K562 (cell line): ENCODE data around the gene KLHL29. TPM values are rescaled to one million over a fixed set of nuclear protein-coding genes. Genes with fewer than 3 reads are reported as not detected.

Experiments
- ATAC-seq: fragments of 200-7000 bp; cut with Tn5 transposase; 3 replicates; pipeline ENCODE4 v1.9.1; 2020; ENCODE audit warnings: moderate library complexity
- BruUV-seq: library from RNA; stranded (reverse); fragments of 400-500 nt; replicated peaks from 2 replicates; lab custom pipeline; 2021; lab: Mats Ljungman, UMichigan
- CTCF ChIA-PET: fragments of 300-600 bp; formaldehyde crosslinking; extraction: SDS; loops from one replicate; lab custom pipeline; 2021; ENCODE audit warnings: low intra/inter-chr PET ratio; lab: Yijun Ruan, JAX
- POLR2A ChIA-PET: fragments of 300-600, 350-650 bp; sonication (Branson Sonifier 250); formaldehyde crosslinking; extraction: SDS; loops from one replicate; lab custom pipeline; 2021; ENCODE audit warnings: antibody characterized with exemption, inconsistent platforms; lab: Yijun Ruan, JAX
- DNase-seq, 4 experiments: peaks; one replicate each; pipeline versions ENCODE4 v3.0.0 to v3.0.0-alpha.2; 2011 to 2018; ENCODE audit warnings: low spot score in 3 of 4, mixed read lengths in 3 of 4; ENCODE audit errors: extremely low read depth in 1 of 4
- FAIRE-seq: peaks from 2 replicates; lab custom pipeline; 2011; peaks lifted over from hg19 to GRCh38; lab: Jason Lieb, UNC
- H2AFZ ChIP-seq: 2 replicates; pipeline ENCODE4 v1.6.0; 2011; ENCODE audit warnings: low read depth, low read length, control low read depth, inconsistent platforms
- H3K27ac ChIP-seq: fragments of 200-600 bp; 3 replicates; pipeline ENCODE4 v1.8.0; 2011; ENCODE audit warnings: low read depth, mild to moderate bottlenecking, control low read depth, inconsistent platforms, low read length, moderate library complexity, mixed read lengths; ENCODE audit errors: extremely low read depth
- H3K27me3 ChIP-seq, 2 experiments: fragments of 300-600 bp in 1 of 2; 2 replicates in 1 of 2; 3 replicates in 1 of 2; pipeline versions ENCODE4 v1.6.0 to v1.8.0; 2011; ENCODE audit warnings: inconsistent platforms in 2 of 2, low read length in 2 of 2, mild to moderate bottlenecking in 1 of 2, mixed read lengths in 1 of 2, moderate library complexity in 1 of 2; ENCODE audit not compliant: control insufficient read depth in 2 of 2, insufficient read depth in 2 of 2
- H3K36me3 ChIP-seq: fragments of 300-600 bp; 3 replicates; pipeline ENCODE4 v1.8.0; 2011; ENCODE audit warnings: mild to moderate bottlenecking, low read length, inconsistent platforms; ENCODE audit not compliant: control insufficient read depth, insufficient read depth
- H3K4me1 ChIP-seq, 2 experiments: fragments of 200-600 bp in 1 of 2; replicated peaks in 1 of 2; 2 replicates in 1 of 2; 3 replicates in 1 of 2; pipeline versions ENCODE4 v1.5.1 to v1.8.0; 2011; ENCODE audit warnings: inconsistent platforms in 2 of 2, low read length in 2 of 2, mild to moderate bottlenecking in 1 of 2, mixed read lengths in 1 of 2, moderate library complexity in 1 of 2; ENCODE audit not compliant: control insufficient read depth in 2 of 2, insufficient read depth in 2 of 2
- H3K4me2 ChIP-seq: 2 replicates; pipeline ENCODE4 v1.6.1; 2011; ENCODE audit warnings: low read length, control low read depth, inconsistent platforms, mixed read lengths; ENCODE audit not compliant: insufficient read depth
- H3K4me3 ChIP-seq: fragments of 200-600 bp; sonication (generic), shearing (Covaris generic); 2 replicates; pipeline ENCODE4 v1.5.1; 2016; ENCODE audit warnings: control low read depth, inconsistent platforms
- H3K79me2 ChIP-seq: fragments of 200-600 bp; 3 replicates; pipeline ENCODE4 v1.8.0; 2011; ENCODE audit warnings: low read length, inconsistent platforms; ENCODE audit not compliant: control insufficient read depth, insufficient read depth
- H3K9ac ChIP-seq, 2 experiments: 2 replicates each; pipeline versions ENCODE4 v1.6.0 to v1.6.1; 2011; ENCODE audit warnings: low read depth in 2 of 2, low read length in 2 of 2, control low read depth in 1 of 2, inconsistent platforms in 1 of 2, mild to moderate bottlenecking in 1 of 2, mixed read lengths in 1 of 2; ENCODE audit not compliant: insufficient read depth in 1 of 2
- H3K9me1 ChIP-seq: one replicate; pipeline ENCODE4 v1.6.0; 2011; ENCODE audit warnings: inconsistent platforms, mild to moderate bottlenecking, low read length, moderate library complexity; ENCODE audit not compliant: control insufficient read depth, insufficient read depth
- H3K9me3 ChIP-seq: replicated peaks from 2 replicates; pipeline ENCODE4 v1.5.1; 2011; ENCODE audit warnings: low read depth, low read length, inconsistent platforms; ENCODE audit not compliant: control insufficient read depth, insufficient read depth
- H4K20me1 ChIP-seq: replicated peaks from 2 replicates; pipeline ENCODE4 v1.6.1; 2011; ENCODE audit warnings: low read length, inconsistent platforms, mixed read lengths; ENCODE audit not compliant: control insufficient read depth, insufficient read depth
- CBX3 ChIP-seq, 2 experiments: IDR thresholded peaks; 1 replicate in 1 of 2; 2 replicates in 1 of 2; pipeline ENCODE4 v1.6.1; 2012; ENCODE audit warnings: inconsistent platforms in 2 of 2, low read length in 2 of 2, borderline replicate concordance in 1 of 2, control low read depth in 1 of 2
- FOXJ3 ChIP-seq: sonication (generic); formaldehyde crosslinking; IDR thresholded peaks from 2 replicates; pipeline ENCODE4 v1.4.0; 2020; ENCODE audit warnings: mild to moderate bottlenecking, missing genetic modification reagents
- FOXK1 ChIP-seq: sonication (generic); formaldehyde crosslinking; IDR thresholded peaks from 2 replicates; pipeline ENCODE4 v1.8.0; 2022; ENCODE audit warnings: missing genetic modification reagents, mild to moderate bottlenecking, borderline replicate concordance
- NR1H2 ChIP-seq: sonication (generic); formaldehyde crosslinking; IDR thresholded peaks from 2 replicates; pipeline ENCODE4 v1.4.0; 2020; ENCODE audit warnings: mild to moderate bottlenecking, missing genetic modification reagents
- TAF7 ChIP-seq: fragments of 450-650 bp; IDR thresholded peaks from 2 replicates; pipeline ENCODE4 v1.6.1; 2016; ENCODE audit warnings: missing genetic modification characterization, missing compliant biosample characterization
- ZEB2 ChIP-seq: fragments of 450-650 bp; IDR thresholded peaks from 2 replicates; pipeline ENCODE4 v1.6.1; 2016
- WGBS: fragments of 100-300 bp; shearing (Covaris generic); methylation state at CpG from one replicate; pipeline ENCODE4 v1.1.6; 2016; ENCODE audit warnings: low coverage, mixed read lengths; ENCODE audit not compliant: insufficient coverage; ENCODE audit errors: missing lambda C conversion rate; 5-methylcytosine and 5-hydroxymethylcytosine counted together
- in situ Hi-C: fragments of 300-500 bp; cut with MboI; formaldehyde crosslinking; loops from 4 replicates; pipeline ENCODE4 v1.15.0; 2018; ENCODE audit warnings: inconsistent platforms, mixed read lengths
- intact Hi-C: fragments of 100-400 bp; cut with micrococcal nuclease; formaldehyde crosslinking; loops from 2 replicates; pipeline ENCODE4 v1.14.2; 2022
- polyA plus RNA-seq, 8 experiments: library from polyadenylated mRNA; depleted of rRNA in 4 of 8; stranded (reverse) in 5 of 8; unstranded in 3 of 8; fragments of >200 nt; fragmentation: Nextera tagmentation in 2 of 8; fragmentation: Illumina TruSeq in 1 of 8; extraction: Ambion mirVana in 2 of 8; extraction: Trizol in 1 of 8; gene quantifications; 2 replicates each; pipeline versions ENCODE4 v1.2.1 to v1.2.3, GENCODE V29; 2011 to 2014; ENCODE audit warnings: inconsistent platforms in 1 of 8, missing spikeins in 1 of 8
- total RNA-seq, 7 experiments: library from RNA; depleted of rRNA in 6 of 7; stranded (reverse); fragments of >200 nt in 6 of 7; fragmentation: Illumina TruSeq in 2 of 7; extraction: Trizol in 2 of 7; gene quantifications; 2 replicates each; pipeline versions ENCODE4 v1.2.1 to v1.2.3, GENCODE V29; 2011 to 2021; ENCODE audit warnings: low replicate concordance in 1 of 7
- TF ChIP-seq, protein P1 (sequence below): fragments of 250-450 bp; sonication (Bioruptor Pico); IDR thresholded peaks from 2 replicates; pipeline ENCODE4 v1.4.0; 2020

Gene KLHL29
- total and polyA plus RNA-seq, 9 of the 15 experiments (the other 6 are each of a cell fraction or from before 2014, with no cell fraction given) = 0.03 to 0.31 (median 0.08) TPM; not detected in 1

DNA sequence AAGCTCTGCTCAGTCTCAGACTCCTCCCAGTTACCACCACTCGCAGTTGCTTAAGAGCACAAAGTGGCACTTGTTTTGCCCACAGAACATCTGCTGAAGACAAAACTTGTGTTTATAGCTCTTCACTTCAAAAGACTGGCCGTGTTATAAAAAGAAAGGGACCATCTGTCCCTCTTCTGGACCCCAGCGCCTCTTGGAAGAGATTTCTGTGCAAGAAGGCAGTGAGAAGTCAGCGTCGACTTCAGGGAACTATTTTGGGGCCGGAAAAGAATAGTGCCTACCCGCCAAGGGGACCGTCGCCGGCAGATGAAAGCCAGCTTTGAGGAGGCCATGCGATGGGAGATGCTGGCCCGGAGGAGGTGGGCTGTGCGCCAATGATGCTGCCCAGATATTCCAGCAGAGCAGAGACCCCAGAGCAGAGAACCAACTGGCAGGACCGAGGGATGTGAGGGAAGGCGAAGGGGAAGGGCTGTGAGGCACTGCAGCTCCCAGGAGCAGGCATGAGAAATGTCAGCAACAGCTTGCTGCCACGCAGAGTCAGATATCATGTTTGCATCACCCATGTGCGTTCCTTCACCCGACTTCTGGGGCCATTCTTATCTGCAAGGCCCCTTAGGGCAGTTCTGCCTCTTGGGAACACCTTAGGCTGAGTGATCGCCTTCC lies 271.1 kb downstream of the KLHL29 start (continued):
- TF ChIP-seq ZEB2 = no peak

DNA sequence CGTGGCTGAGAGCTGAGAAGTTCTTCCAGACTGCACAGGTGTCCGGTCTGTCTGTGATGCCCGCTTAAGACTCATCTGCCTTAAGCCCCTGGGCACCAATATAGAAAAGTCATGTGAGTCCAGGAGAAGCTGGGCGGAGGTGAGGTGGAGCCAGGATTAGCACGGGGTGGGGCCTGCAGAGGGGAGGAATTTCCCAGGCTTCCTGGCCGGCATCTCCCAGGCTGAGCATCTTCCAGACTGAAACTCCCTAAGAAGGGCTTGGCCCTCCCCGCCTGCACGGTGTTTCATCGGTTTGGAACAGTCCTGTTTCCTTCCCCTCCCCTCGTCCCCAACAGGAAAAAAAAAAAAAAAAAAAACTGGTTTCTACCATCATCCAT lies 271.6 kb downstream of the KLHL29 start:
- H3K4me2 ChIP-seq = no peak overlapping the region
- H3K79me2 ChIP-seq = no peaks in the 10 kb centered on the region
- TF ChIP-seq, protein P1, sequence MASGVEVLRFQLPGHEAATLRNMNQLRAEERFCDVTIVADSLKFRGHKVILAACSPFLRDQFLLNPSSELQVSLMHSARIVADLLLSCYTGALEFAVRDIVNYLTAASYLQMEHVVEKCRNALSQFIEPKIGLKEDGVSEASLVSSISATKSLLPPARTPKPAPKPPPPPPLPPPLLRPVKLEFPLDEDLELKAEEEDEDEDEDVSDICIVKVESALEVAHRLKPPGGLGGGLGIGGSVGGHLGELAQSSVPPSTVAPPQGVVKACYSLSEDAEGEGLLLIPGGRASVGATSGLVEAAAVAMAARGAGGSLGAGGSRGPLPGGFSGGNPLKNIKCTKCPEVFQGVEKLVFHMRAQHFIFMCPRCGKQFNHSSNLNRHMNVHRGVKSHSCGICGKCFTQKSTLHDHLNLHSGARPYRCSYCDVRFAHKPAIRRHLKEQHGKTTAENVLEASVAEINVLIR (CRISPR knock-in tag) = no peak
- TF ChIP-seq FOXJ3 (CRISPR knock-in tag) = no peak
- no peak for TF ChIP-seq FOXK1 (CRISPR knock-in tag)
- no peak for TF ChIP-seq TAF7
- TF ChIP-seq CBX3 (IDR thresholded peaks at IDR 0.05; ENCODE audit: borderline replicate concordance in 1 of 2, low read length in 2 of 2) = no peak
- no peak for TF ChIP-seq NR1H2 (CRISPR knock-in tag)
- H3K27ac ChIP-seq = no peak overlapping the region
- no peaks in the 10 kb centered on the region for H3K36me3 ChIP-seq
- H4K20me1 ChIP-seq = peaks cover 3% of the 10 kb centered on the region; the same call in 1 of the 2 replicates
- H3K4me1 ChIP-seq = peaks cover 0 to 6% of the 10 kb centered on the region in 2 experiments; a peak in 2 of 5 replicates
- H3K27me3 ChIP-seq = peaks cover 43 to 80% of the 10 kb centered on the region in 2 experiments
- no peak overlapping the region for H2AFZ ChIP-seq
- no peak overlapping the region for H3K4me3 ChIP-seq
- no peak overlapping the region for H3K9ac ChIP-seq
- no TSS peak for BruUV-seq
- ATAC-seq (no peak), DNase-seq (no peak), FAIRE-seq (no peak)
- CTCF ChIA-PET = no interaction called here
- in situ Hi-C loops (no loop called here), intact Hi-C loops (no loop called here)
- H3K9me1 ChIP-seq = no peaks in the 10 kb centered on the region
- WGBS = 3% methylated on average over 7 of the region's 10 CpGs
- POLR2A ChIA-PET = no interaction called here
- H3K9me3 ChIP-seq = no peaks in the 10 kb centered on the region
